Astrocyte (in vitro differentiated cells and primary cell): ENCODE data around the gene SLC35F1.

Experiments used
- EZH2 ChIP-seq: IDR thresholded peaks from 2 replicates; pipeline ENCODE4 v1.6.1; 2012; ENCODE audit warnings: mild to moderate bottlenecking, low read length, inconsistent platforms; ENCODE audit not compliant: insufficient read depth
- TF ChIP-seq, protein P1 (sequence below): IDR thresholded peaks from 2 replicates; pipeline ENCODE4 v1.5.1; 2011; ENCODE audit warnings: low read depth, mild to moderate bottlenecking, inconsistent platforms, low read length, moderate library complexity; ENCODE audit not compliant: insufficient read depth

DNA sequence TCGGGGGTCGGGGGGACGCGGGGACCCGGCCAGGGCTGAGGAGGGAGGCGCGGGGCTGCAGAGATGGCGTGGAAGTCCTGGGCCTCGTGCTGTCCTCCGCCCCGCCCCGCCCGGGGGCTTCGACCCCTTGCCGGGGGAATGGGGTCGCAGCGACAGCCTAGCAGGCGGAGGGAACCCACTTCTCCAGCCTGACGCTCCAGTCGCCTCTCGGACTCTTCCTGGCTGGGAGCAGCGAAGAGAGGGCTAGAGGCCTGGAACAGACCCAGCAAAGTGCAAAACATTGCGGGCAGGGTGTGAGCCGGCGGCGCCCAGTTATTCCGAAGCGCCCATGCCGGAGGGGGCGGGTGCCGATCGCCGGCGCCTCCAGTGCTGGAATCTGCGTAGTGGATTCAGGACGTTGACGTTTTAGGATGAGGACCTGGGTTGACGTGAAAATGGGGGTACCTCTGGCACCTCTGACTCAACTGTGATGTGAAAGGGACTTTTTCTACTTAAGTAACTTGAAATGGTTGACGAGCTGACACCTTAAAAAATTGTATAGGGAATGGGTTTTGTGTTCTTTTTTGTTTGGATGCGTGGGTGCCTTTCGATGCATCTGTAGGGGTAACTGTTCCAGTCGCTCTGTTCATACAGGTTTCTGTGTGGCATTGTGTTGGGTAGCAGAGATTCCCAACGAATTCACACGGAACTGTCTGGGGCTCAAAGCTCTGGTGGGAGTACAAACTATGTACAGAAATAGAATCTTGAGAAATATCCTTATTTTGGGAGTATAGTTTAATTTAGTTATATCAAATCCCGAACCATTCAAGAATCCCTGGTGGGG, 1.4 kb downstream of the SLC35F1 start:
- TF ChIP-seq, protein P1, sequence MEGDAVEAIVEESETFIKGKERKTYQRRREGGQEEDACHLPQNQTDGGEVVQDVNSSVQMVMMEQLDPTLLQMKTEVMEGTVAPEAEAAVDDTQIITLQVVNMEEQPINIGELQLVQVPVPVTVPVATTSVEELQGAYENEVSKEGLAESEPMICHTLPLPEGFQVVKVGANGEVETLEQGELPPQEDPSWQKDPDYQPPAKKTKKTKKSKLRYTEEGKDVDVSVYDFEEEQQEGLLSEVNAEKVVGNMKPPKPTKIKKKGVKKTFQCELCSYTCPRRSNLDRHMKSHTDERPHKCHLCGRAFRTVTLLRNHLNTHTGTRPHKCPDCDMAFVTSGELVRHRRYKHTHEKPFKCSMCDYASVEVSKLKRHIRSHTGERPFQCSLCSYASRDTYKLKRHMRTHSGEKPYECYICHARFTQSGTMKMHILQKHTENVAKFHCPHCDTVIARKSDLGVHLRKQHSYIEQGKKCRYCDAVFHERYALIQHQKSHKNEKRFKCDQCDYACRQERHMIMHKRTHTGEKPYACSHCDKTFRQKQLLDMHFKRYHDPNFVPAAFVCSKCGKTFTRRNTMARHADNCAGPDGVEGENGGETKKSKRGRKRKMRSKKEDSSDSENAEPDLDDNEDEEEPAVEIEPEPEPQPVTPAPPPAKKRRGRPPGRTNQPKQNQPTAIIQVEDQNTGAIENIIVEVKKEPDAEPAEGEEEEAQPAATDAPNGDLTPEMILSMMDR, result no peak
- TF ChIP-seq EZH2, result no peak
